Activated CD8-positive, alpha-beta memory T cell treated with anti-CD3 and anti-CD28 coated beads for 36 hours (primary cell): Measurements from ENCODE around the gene SERHL2. TPM values are rescaled to one million over a fixed set of nuclear protein-coding genes. Genes with fewer than 3 reads are reported as not detected.

Experiments used
- CTCF ChIA-PET: fragments of 350-600 bp; sonication (Branson Sonifier 250); formaldehyde crosslinking; loops from one replicate; lab custom pipeline; 2021; ENCODE audit warnings: antibody characterized with exemption; lab: Charles Lee
- POLR2A ChIA-PET: fragments of 350-600 bp; sonication (Branson Sonifier 250); formaldehyde crosslinking; loops from one replicate; lab custom pipeline; 2021; ENCODE audit warnings: antibody characterized with exemption; lab: Charles Lee
- total RNA-seq, 2 experiments: library from RNA; stranded (reverse); gene quantifications; one replicate each; pipeline ENCODE4 v1.2.3, GENCODE V29; 2021

Gene SERHL2
- total RNA-seq, 2 experiments from 2014 or later: 1.3 to 2.3 TPM

- CTCF ChIA-PET: interaction anchor here (0.8 to 0.9 kb wide), 2 partner anchors 11 to 241 kb away, joined by 3 to 4 read pairs; partner anchors contain the start of gene ARFGAP3
- POLR2A ChIA-PET: interaction anchor here (0.6 to 3.3 kb wide), 14 partner anchors 9 to 675 kb away, joined by 3 to 22 read pairs (median 4); partner anchors contain the start of genes CYB5R3 and NDUFA6
These were observed 61.5 kb downstream of the SERHL2 start for GRCh38 chr22:42615092-42615859.

DNA sequence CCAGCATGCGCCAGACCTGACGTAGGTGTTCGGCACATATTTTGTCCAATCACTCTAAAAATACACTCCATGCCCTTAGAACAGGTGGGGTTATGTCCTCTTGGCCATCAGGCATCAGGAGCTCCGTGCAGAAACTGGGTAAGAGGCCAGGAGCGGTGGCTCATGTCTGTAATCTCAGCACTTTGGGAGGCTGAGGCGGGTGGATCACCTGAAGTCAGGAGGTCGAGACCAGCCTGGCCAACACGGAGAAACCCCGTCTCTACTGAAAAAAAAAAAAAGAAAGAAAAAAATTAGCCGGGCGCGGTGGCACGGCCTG, 62.1 kb downstream of the SERHL2 start:
- POLR2A ChIA-PET: interaction anchor here (0.6 to 3.3 kb wide), 6 partner anchors 8 to 666 kb away, joined by 3 to 22 read pairs (median 4); partner anchors contain the start of gene CYB5R3
- CTCF ChIA-PET: interaction anchor here (0.8 kb wide), 1 partner anchor 10 kb away, joined by 3 read pairs; no protein-coding TSS in a partner anchor

- ChIA-PET POLR2A (interaction anchor here (0.6 kb wide), 1 partner anchor 49 kb away, joined by 5 read pairs; no protein-coding TSS in a partner anchor), CTCF (no interaction called here)
These were observed 63.6 kb downstream of the SERHL2 start for GRCh38 chr22:42617155-42617983.

GRCh38 chr22:42619261-42620063, 65.7 kb downstream of the SERHL2 start:
- ChIA-PET CTCF (no interaction called here), POLR2A (interaction anchor here (0.6 kb wide), 1 partner anchor 415 kb away, joined by 3 read pairs; no protein-coding TSS in a partner anchor)

GRCh38 chr22:42620084-42620483, 66.3 kb downstream of the SERHL2 start:
- ChIA-PET CTCF (no interaction called here), POLR2A (no interaction called here)

DNA sequence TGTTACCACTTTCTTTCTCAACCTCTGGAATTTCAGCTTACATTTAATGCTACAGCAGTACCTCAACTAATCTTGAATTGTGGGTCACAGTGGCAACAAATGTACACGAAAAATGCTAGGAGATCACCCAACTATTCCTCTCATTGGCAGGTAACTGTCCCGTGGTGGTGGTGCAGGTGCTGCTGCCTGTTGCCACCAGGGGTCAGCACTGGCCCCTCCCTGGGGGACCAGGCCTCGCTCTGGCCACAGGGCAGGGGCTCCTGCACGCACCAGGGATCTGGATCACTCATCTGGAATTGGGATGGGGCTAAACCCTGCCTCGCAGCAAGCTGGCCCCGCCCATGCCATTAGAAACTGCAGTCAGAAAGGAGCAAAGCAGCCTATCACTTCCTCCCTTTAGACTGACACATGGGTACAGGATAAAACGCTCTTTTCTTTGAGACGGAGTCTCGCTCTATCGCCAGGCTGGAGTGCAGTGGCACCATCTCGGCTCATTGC, 67.8 kb downstream of the SERHL2 start:
- ChIA-PET CTCF (interaction anchor here (0.8 to 1.2 kb wide), 8 partner anchors 8 to 72 kb away, joined by 3 to 5 read pairs (median 3); partner anchors contain the start of gene CYB5R3), POLR2A (no interaction called here)

DNA sequence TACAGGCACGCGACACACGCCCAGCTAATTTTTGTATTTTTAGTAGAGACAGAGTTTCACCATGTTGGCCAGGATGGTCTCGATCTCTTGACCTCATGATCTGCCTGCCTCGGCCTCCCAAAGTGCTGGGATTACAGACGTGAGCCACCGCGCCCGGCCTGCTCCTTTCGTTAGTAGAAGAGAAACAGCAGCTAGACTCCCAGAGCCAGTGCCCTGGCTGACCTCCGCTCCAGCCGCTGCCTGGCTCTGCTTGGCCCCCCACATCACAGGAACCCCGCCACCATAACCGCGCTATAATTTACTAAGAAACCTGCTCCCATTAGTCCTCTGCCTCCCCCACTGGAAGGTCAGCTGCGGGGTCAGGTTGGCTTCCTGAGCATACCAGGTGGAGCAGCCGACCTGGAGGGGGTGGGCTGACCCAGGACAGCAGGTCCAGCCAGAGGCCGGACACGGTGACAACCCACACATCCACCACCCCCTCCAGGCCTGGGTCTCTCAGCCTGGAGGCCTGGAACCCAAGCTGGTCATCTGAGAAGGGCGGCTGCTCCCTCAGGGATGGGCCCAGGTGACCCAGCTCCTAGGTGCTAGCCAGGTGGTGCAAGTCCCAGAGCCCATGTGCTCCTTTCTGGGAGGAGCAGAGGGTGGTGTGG, 68.4 kb downstream of the SERHL2 start:
- POLR2A ChIA-PET: no interaction called here
- CTCF ChIA-PET: interaction anchor here (0.9 to 1.2 kb wide), 5 partner anchors 15 to 71 kb away, joined by 3 to 5 read pairs (median 3); partner anchors contain the start of gene CYB5R3

- CTCF ChIA-PET: no interaction called here
- POLR2A ChIA-PET: no interaction called here
These were observed 69.6 kb downstream of the SERHL2 start for GRCh38 chr22:42623301-42623751.

Other genes with a start within 250 kb of the SERHL2 start
- gene NFAM1, start 121.6 kb upstream of the SERHL2 start, total RNA-seq: under 1 TPM; 0.10 to 0.13 TPM
- gene RRP7A, start 34.2 kb upstream of the SERHL2 start, total RNA-seq: 100 to 1,000 TPM; 169 to 181 TPM
- 10 to 100 TPM; 71.5 to 72.5 TPM for gene POLDIP3, start 60.9 kb downstream of the SERHL2 start, total RNA-seq
- gene ATP5MGL, start 86.6 kb downstream of the SERHL2 start, total RNA-seq: under 1 TPM; 0.55 to 0.82 TPM
- 10 to 100 TPM; 71.7 to 73.5 TPM for gene CYB5R3, start 95.4 kb downstream of the SERHL2 start, total RNA-seq
- gene A4GALT, start 166.9 kb downstream of the SERHL2 start, total RNA-seq: not detected